Measurements from ENCODE around the gene CAPN10. TPM values are rescaled to one million over a fixed set of nuclear protein-coding genes. Genes with fewer than 3 reads are reported as not detected.

CAPN10 gene
- total RNA-seq, 1 donor from 2014 or later: 67.1 TPM

DNA sequence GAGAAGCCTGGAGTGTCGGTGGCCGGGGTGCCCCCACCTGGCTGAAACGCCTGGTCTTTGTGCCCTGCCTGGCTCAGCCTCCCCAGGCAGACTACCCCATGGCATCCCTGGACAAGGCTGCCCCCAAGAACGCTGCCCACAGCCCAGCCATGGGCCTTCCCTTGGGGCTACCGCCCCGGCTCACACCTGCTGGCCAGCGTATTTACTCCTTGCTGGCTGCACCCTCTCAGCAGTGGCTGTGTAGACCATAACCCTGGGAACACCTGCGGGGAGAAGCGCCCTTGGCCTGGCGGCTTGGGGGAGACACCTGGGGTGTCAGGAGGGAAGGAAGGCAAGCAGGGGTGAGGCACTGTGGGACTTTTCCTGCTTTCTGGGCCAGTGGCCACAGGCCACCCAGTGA is 17.3 kb downstream of the CAPN10 start:
- Mint-ChIP-seq H3K27me3 (ENCODE audit: unreplicated experiment) (no peaks in the 10 kb centered on the region), H3K27ac (ENCODE audit: unreplicated experiment) (no peak overlapping the region), H3K9me3 (ENCODE audit: unreplicated experiment) (peaks cover 5% of the 10 kb centered on the region), H3K4me3 (ENCODE audit: unreplicated experiment) (no peak overlapping the region), H3K36me3 (ENCODE audit: unreplicated experiment) (no peaks in the 10 kb centered on the region), H3K4me1 (ENCODE audit: low read depth, unreplicated experiment) (no peaks in the 10 kb centered on the region)
- DNase-seq: no peak
- TF ChIP-seq, protein P1, sequence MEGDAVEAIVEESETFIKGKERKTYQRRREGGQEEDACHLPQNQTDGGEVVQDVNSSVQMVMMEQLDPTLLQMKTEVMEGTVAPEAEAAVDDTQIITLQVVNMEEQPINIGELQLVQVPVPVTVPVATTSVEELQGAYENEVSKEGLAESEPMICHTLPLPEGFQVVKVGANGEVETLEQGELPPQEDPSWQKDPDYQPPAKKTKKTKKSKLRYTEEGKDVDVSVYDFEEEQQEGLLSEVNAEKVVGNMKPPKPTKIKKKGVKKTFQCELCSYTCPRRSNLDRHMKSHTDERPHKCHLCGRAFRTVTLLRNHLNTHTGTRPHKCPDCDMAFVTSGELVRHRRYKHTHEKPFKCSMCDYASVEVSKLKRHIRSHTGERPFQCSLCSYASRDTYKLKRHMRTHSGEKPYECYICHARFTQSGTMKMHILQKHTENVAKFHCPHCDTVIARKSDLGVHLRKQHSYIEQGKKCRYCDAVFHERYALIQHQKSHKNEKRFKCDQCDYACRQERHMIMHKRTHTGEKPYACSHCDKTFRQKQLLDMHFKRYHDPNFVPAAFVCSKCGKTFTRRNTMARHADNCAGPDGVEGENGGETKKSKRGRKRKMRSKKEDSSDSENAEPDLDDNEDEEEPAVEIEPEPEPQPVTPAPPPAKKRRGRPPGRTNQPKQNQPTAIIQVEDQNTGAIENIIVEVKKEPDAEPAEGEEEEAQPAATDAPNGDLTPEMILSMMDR (IDR thresholded peaks at IDR 0.05; ENCODE audit: partially characterized antibody, unreplicated experiment): no peak

- Mint-ChIP-seq H3K27me3 (ENCODE audit: unreplicated experiment) (no peaks in the 10 kb centered on the region), H3K36me3 (ENCODE audit: unreplicated experiment) (no peaks in the 10 kb centered on the region), H3K4me3 (ENCODE audit: unreplicated experiment) (no peak overlapping the region), H3K9me3 (ENCODE audit: unreplicated experiment) (peaks cover 5% of the 10 kb centered on the region), H3K4me1 (ENCODE audit: low read depth, unreplicated experiment) (no peaks in the 10 kb centered on the region), H3K27ac (ENCODE audit: unreplicated experiment) (no peak overlapping the region)
- TF ChIP-seq, protein P1 (IDR thresholded peaks at IDR 0.05; ENCODE audit: partially characterized antibody, unreplicated experiment): no peak
- peak; percentile 70 for DNase-seq
These were observed 17.9 kb downstream of the CAPN10 start for GRCh38 chr2:240604291-240604938.

GRCh38 chr2:240604939-240605716 is 18.6 kb downstream of the CAPN10 start:
- no peak overlapping the region for H3K4me3 Mint-ChIP-seq (ENCODE audit: unreplicated experiment)

DNA sequence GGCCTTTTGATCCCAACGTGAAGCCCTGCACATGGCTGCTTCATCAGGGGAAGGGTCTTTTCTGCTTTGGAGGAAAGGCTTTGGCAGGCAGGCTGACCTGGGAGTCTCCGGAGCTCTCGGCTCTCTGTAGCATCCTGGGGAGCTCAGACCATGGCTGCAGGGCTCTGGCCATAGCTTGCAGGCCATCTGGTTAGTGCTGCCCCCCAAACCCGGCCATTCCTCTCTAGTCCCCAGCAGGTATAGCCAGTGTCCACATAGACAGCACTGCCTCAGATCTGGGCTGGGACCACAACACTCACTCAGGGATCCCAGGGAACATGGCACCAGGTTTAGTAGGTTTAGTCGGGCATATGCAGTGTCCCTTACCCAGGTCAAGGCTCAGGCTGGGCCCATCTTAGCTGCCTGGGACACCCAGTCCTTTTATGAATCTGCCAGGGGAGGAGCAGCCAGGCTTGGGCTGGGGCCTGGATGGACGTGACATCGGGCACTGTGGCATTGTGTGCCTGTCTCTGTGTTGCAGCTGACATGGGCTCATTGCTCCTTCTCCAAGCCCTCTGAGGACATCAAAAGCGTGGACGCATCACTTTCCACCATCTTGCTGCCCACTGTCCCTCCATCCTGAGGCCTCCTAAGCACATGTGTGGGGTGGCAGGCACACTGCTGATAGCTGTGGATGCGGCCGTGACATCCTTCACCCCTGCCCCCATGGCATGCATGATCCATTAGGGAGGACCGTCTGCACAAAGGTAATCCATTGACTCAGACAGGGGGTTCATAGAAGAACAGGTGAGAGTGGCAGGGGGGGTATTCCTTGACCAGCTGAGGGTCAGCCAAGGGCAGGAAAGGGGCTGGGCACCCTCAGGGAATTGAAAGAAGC is 19.6 kb downstream of the CAPN10 start:
- Mint-ChIP-seq H3K27me3 (ENCODE audit: unreplicated experiment) (no peaks in the 10 kb centered on the region), H3K4me1 (ENCODE audit: low read depth, unreplicated experiment) (no peaks in the 10 kb centered on the region), H3K36me3 (ENCODE audit: unreplicated experiment) (no peaks in the 10 kb centered on the region), H3K27ac (ENCODE audit: unreplicated experiment) (no peak overlapping the region), H3K4me3 (ENCODE audit: unreplicated experiment) (no peak overlapping the region), H3K9me3 (ENCODE audit: unreplicated experiment) (peaks cover 5% of the 10 kb centered on the region)
- DNase-seq: no peak
- TF ChIP-seq, protein P1 (IDR thresholded peaks at IDR 0.05; ENCODE audit: partially characterized antibody, unreplicated experiment): no peak

More at GRCh38 chr2:240604939-240605716, 18.6 kb downstream of the CAPN10 start:
- Mint-ChIP-seq H3K4me1 (ENCODE audit: low read depth, unreplicated experiment) (no peaks in the 10 kb centered on the region), H3K36me3 (ENCODE audit: unreplicated experiment) (no peaks in the 10 kb centered on the region), H3K27me3 (ENCODE audit: unreplicated experiment) (no peaks in the 10 kb centered on the region), H3K27ac (ENCODE audit: unreplicated experiment) (no peak overlapping the region), H3K9me3 (ENCODE audit: unreplicated experiment) (peaks cover 5% of the 10 kb centered on the region)
- TF ChIP-seq, protein P1 (IDR thresholded peaks at IDR 0.05; ENCODE audit: partially characterized antibody, unreplicated experiment): no peak
- DNase-seq: no peak

Data from glutamatergic neuron (in vitro differentiated cells).